HG02759 (cell line): ENCODE data around the gene APBB2.

Experiments used
- ATAC-seq: cut with Tn5 transposase; IDR thresholded peaks from one replicate; pipeline ENCODE4 v1.9.1; 2021; ENCODE audit warnings: mild to moderate bottlenecking, moderate library complexity; ENCODE audit not compliant: unreplicated experiment

APBB2 gene

GRCh38 chr4:41214136-41214824 is at the start of gene APBB2:
Gene APBB2 (minus strand): TSS chr4:41214542. CDS start chr4:41033254, 181,288 bp downstream.
- ATAC-seq = peak; percentile 59

DNA sequence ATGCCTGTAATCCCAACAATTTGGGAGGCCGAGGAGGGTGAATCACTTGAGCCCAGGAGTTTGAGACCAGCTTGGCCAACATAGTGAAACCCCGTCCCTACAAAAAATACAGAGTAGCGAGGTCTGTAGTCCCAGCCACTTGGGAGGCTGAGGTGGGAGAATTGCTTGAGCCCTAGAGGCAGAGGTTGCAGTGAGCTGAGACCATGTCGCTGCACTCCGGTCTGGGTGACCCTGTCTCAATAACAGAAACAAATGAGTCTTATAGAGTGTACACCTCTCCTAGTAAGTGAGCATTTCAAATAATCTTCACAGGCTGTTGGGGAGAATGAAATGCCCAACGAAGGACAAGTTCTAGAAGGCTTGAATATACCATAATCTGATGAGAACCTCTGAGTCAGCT is 47.9 kb upstream of the APBB2 start:
- ATAC-seq = no peak

- ATAC-seq = no peak
Observed at GRCh38 chr4:41260116-41260733, 45.9 kb upstream of the APBB2 start.

DNA sequence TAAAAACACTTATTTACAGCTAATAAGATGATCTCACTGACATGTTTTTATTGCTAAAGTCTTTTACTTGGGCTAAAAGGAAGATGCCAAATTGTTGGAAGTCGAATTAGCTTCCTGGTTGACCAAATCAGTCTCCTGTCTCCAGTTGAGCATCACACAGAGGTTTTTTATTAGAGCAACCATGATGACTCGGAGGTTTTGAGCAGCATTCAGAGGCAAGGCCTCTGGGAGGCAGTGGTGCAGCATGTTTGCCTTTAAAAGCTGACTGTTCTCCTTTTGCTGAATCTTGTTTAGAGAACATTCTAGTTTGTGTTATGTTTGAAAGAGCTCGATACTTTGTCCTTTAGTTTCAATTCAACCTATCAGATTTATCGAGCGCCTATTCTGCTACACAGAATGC is 44.4 kb upstream of the APBB2 start:
- ATAC-seq = no peak

GRCh38 chr4:41257906-41258305 is 43.6 kb upstream of the APBB2 start:
- no peak for ATAC-seq

GRCh38 chr4:41257257-41257901 is 43.0 kb upstream of the APBB2 start:
- peak; percentile 80 for ATAC-seq

DNA sequence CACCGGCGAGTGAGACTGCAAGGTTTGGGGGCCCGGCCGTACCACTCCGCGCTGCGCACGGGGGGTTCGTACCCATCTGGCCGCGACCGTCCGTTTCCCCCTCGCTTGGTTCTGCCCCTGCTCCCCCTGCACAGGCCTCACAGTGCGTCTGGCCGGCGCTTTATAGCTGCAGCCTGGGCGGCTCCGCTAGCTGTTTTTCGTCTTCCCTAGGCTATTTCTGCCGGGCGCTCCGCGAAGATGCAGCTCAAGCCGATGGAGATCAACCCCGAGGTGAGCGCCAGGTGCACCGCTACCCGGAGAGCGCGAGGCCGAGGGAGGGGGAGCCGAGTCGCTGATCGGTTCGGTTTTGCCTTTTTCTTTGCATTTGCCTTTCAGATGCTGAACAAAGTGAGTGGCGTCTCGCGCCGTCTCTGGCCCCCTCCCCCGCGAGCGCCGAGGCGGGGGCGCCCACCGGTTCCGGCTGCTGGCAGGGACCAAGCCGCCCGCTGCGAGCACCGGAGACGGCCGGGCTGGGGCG is 42.5 kb upstream of the APBB2 start, which contains the start of gene UCHL1:
UCHL1 (plus strand) TSS at position 189 of the 517 bp plus-strand sequence; CDS start at position 238, 49 bp downstream.
- ATAC-seq = peak; percentile 65

GRCh38 chr4:41256131-41256739 is 41.9 kb upstream of the APBB2 start:
- ATAC-seq = no peak

GRCh38 chr4:41245983-41246382 is 31.6 kb upstream of the APBB2 start:
- no peak for ATAC-seq

- ATAC-seq = no peak
Observed at GRCh38 chr4:41241919-41242318, 27.6 kb upstream of the APBB2 start.

- ATAC-seq = no peak
Observed at GRCh38 chr4:41236508-41236907, 22.2 kb upstream of the APBB2 start.

GRCh38 chr4:41236032-41236431 is 21.7 kb upstream of the APBB2 start:
- no peak for ATAC-seq

DNA sequence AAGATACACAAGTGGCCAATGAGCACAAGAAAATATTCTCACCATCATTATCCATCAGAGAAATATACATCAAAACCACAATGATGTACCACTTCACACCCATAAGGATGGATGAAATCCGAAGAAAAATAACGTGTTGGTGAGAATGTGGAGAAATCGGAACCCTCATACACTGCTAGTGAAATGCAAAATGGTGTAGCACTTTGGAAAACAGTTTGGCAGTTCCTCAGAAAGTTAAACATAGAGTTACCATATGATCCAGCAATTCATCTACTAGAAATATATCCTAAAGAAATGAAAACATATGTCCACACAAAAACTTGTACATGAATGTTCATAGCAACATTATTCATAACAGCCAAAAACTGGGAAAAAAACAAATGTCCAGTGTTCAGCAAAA is 18.5 kb upstream of the APBB2 start:
- no peak for ATAC-seq

- no peak for ATAC-seq
Observed at GRCh38 chr4:41232406-41232805, 18.1 kb upstream of the APBB2 start.

DNA sequence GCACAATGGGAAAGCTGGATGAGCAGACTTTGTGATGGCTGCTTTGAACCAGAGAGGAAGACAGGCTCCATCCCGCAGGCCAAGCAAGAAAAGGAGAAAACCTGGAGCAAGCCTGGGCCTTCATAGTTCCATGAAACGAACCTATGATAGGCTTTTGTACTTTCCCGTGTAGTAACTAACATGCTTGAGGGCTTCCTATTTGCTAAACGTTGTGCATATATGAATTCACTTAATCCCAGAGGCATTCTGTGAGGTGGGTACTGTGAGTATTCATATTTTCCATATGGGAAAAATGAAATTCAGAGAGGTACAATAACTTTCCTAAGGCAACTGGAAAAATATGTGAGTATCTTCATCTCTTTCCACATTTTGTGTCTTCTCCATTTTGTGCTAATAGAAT is 13.6 kb upstream of the APBB2 start:
- ATAC-seq = no peak

DNA sequence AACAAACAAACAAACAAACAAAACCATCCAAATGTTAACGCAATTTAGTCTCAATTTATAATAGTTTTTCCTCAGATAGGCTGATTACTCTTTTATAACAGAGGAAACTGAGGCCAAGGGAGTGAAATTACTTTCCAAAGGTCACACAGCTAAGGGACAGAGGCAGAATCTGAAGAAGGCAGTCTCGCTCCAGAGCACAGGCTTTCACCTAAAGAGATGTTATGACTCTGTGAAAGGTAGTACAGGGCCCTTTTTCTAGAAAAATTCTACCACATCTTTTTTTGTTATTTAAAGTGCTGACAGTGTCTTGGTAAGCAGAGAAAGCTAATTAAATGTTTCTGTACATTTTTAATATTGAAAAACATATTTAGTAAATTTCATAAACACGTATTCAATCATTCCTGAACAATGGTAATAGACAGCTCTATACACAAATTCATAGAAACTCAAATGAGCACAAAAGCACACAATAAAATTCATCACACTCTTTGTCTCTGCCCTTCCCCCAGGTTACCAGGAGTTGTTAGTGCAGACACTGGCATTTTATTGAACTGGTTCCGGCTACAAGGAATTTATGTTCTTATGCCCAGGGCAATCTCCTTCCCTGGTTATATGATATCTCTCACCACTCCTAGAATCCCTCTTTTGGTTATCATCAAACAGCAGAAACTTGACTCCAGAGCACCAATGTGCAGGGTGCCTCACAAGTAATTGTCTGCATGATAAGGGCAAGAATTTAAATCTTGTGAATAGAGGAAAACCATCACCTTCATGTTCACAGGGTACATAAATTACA is 7.7 kb upstream of the APBB2 start:
- no peak for ATAC-seq

DNA sequence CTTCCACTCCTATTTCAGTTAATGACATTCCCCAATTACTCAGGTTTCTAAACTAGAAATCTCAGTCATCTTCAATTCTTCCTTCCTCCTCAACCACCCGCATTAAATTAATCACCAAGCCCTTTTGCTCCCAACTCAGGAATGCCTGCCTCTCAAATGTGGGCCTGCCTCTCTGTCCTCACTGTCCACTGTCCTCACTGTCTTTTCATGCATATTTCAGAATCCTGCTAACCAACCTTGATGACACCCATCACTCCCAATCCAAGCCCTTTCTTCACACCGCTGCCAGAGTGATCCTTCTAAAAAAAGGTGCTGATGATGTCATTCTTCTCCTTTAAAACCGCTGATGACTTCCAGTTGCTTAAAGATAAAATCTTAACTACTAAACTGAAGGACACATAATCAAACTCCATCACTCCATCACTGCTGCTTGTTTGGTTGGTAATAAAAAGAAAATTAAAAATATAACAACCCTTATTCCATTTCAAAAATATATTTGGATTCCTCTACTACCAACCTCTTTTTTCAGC is 5.1 kb upstream of the APBB2 start:
- ATAC-seq = no peak

- ATAC-seq = no peak
Observed at GRCh38 chr4:41218703-41219102, 4.4 kb upstream of the APBB2 start.

- no peak for ATAC-seq
Observed at GRCh38 chr4:41217374-41217773, 3.0 kb upstream of the APBB2 start.

- no peak for ATAC-seq
Observed at GRCh38 chr4:41217020-41217333, 2.6 kb upstream of the APBB2 start.
